Parathyroid adenoma (tissue), 2 donors: ENCODE data around the gene CCL13.

Experiments
- H2AFZ ChIP-seq: fragments of 300-600 bp; sonication (generic); one replicate; pipeline ENCODE4 v1.7.0; 2017; ENCODE audit warnings: antibody characterized with exemption, mild to moderate bottlenecking
- H3K27ac ChIP-seq: fragments of 300-600 bp; sonication (generic); one replicate; pipeline ENCODE4 v1.7.0; 2017
- H3K27me3 ChIP-seq: fragments of 300-600 bp; sonication (generic); one replicate; pipeline ENCODE4 v1.7.0; 2017; ENCODE audit warnings: low read length; ENCODE audit not compliant: control insufficient read depth, insufficient read depth
- H3K36me3 ChIP-seq: fragments of 300-600 bp; sonication (generic); one replicate; pipeline ENCODE4 v1.7.0; 2017; ENCODE audit warnings: low read length; ENCODE audit not compliant: control insufficient read depth, insufficient read depth
- H3K4me1 ChIP-seq: fragments of 300-600 bp; sonication (generic); one replicate; pipeline ENCODE4 v1.7.0; 2017; ENCODE audit warnings: control low read depth
- H3K4me2 ChIP-seq: fragments of 300-600 bp; sonication (generic); one replicate; pipeline ENCODE4 v1.7.0; 2017; ENCODE audit warnings: low read length
- H3K4me3 ChIP-seq: fragments of 300-600 bp; sonication (generic); one replicate; pipeline ENCODE4 v1.7.0; 2017; ENCODE audit warnings: low read depth, low read length
- H3K79me2 ChIP-seq: fragments of 300-600 bp; sonication (generic); one replicate; pipeline ENCODE4 v1.7.0; 2017; ENCODE audit warnings: control low read depth
- H3K9ac ChIP-seq: fragments of 300-600 bp; sonication (generic); one replicate; pipeline ENCODE4 v1.7.0; 2017; ENCODE audit warnings: mild to moderate bottlenecking
- H3K9me3 ChIP-seq: fragments of 300-600 bp; sonication (generic); one replicate; pipeline ENCODE4 v1.7.0; 2017; ENCODE audit warnings: low read length; ENCODE audit not compliant: control insufficient read depth
- TF ChIP-seq, protein P1 (sequence below): fragments of 300-600 bp; sonication (generic); IDR thresholded peaks from one replicate; pipeline ENCODE4 v1.7.0; 2017; ENCODE audit warnings: antibody characterized with exemption, mild to moderate bottlenecking
- donor health status: primary hyperparathyroidism.

CCL13 gene

GRCh38 chr17:34356194-34356593 lies at the start of gene CCL13:
Gene CCL13 (plus strand): TSS chr17:34356480. CDS start chr17:34356527, 47 bp downstream.
- H3K79me2 ChIP-seq: no peaks in the 10 kb centered on the region
- no peaks in the 10 kb centered on the region for H3K4me1 ChIP-seq
- H3K9me3 ChIP-seq: no peaks in the 10 kb centered on the region
- TF ChIP-seq, protein P1, sequence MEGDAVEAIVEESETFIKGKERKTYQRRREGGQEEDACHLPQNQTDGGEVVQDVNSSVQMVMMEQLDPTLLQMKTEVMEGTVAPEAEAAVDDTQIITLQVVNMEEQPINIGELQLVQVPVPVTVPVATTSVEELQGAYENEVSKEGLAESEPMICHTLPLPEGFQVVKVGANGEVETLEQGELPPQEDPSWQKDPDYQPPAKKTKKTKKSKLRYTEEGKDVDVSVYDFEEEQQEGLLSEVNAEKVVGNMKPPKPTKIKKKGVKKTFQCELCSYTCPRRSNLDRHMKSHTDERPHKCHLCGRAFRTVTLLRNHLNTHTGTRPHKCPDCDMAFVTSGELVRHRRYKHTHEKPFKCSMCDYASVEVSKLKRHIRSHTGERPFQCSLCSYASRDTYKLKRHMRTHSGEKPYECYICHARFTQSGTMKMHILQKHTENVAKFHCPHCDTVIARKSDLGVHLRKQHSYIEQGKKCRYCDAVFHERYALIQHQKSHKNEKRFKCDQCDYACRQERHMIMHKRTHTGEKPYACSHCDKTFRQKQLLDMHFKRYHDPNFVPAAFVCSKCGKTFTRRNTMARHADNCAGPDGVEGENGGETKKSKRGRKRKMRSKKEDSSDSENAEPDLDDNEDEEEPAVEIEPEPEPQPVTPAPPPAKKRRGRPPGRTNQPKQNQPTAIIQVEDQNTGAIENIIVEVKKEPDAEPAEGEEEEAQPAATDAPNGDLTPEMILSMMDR: no peak
- no peak within 1 kb of the TSS for H3K4me2 ChIP-seq
- H2AFZ ChIP-seq: no peak within 1 kb of the TSS
- no peak within 1 kb of the TSS for H3K27ac ChIP-seq
- H3K9ac ChIP-seq: no peak within 1 kb of the TSS
- H3K4me3 ChIP-seq: no peak within 1 kb of the TSS
- no peaks in the 10 kb centered on the region for H3K36me3 ChIP-seq
- H3K27me3 ChIP-seq: no peaks in the 10 kb centered on the region

- H3K79me2 ChIP-seq: no peaks in the 10 kb centered on the region
- TF ChIP-seq, protein P1: no peak
- H3K4me3 ChIP-seq: no peak overlapping the region
- no peaks in the 10 kb centered on the region for H3K4me1 ChIP-seq
- H2AFZ ChIP-seq: no peak overlapping the region
- H3K27me3 ChIP-seq: no peaks in the 10 kb centered on the region
- H3K9ac ChIP-seq: no peak overlapping the region
- no peaks in the 10 kb centered on the region for H3K36me3 ChIP-seq
- H3K27ac ChIP-seq: no peak overlapping the region
- no peaks in the 10 kb centered on the region for H3K9me3 ChIP-seq
- no peak overlapping the region for H3K4me2 ChIP-seq
Observed at GRCh38 chr17:34307110-34307509, 49.2 kb upstream of the CCL13 start.

DNA sequence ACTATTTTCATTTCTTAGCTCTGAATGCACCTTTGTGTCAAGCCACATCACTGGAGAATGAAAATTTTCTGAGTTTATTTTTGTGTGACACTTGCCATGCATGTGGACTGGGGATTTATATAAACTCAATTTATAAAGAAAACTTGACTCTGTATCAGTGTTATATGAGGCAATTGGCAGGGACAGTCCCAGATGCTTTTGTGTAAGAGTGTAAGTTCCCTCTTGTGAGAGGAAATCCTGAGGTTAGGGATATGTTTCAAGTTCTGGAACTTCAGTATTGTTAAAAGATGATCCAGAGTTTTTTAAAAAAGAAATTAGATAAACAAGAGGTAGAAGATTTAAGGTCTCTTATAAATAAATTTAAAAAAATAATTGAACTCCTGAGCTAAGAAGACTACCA lies 47.9 kb upstream of the CCL13 start:
- H3K27ac ChIP-seq: no peak overlapping the region
- no peaks in the 10 kb centered on the region for H3K36me3 ChIP-seq
- no peaks in the 10 kb centered on the region for H3K27me3 ChIP-seq
- no peak overlapping the region for H2AFZ ChIP-seq
- no peak overlapping the region for H3K9ac ChIP-seq
- TF ChIP-seq, protein P1: no peak
- H3K4me3 ChIP-seq: no peak overlapping the region
- no peaks in the 10 kb centered on the region for H3K79me2 ChIP-seq
- no peaks in the 10 kb centered on the region for H3K9me3 ChIP-seq
- no peak overlapping the region for H3K4me2 ChIP-seq
- no peaks in the 10 kb centered on the region for H3K4me1 ChIP-seq

- no peak overlapping the region for H3K27ac ChIP-seq
- H3K27me3 ChIP-seq: no peaks in the 10 kb centered on the region
- H3K4me1 ChIP-seq: no peaks in the 10 kb centered on the region
- no peak overlapping the region for H2AFZ ChIP-seq
- TF ChIP-seq, protein P1: no peak
- no peak overlapping the region for H3K9ac ChIP-seq
- no peaks in the 10 kb centered on the region for H3K36me3 ChIP-seq
- no peaks in the 10 kb centered on the region for H3K9me3 ChIP-seq
- no peaks in the 10 kb centered on the region for H3K79me2 ChIP-seq
- no peak overlapping the region for H3K4me3 ChIP-seq
- no peak overlapping the region for H3K4me2 ChIP-seq
Observed at GRCh38 chr17:34311291-34311690, 45.0 kb upstream of the CCL13 start.

DNA sequence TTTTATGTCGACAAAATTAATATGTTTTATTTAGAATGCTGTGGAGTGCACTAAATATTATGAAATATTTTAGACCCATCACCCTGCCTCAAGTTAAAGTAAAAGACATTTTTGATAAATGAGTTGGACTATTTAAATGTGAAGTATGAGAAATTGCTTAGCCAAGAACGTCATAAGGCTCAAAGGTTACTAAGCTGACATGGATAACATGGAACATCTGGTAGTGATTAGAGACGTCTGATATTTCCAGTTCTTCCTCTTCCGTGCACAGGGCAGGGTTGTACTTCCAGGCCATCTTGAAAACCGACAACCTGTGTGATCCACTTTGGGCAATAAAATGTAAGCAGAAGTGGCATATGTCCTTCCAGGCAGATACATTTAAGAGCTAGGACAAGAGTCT lies 44.2 kb upstream of the CCL13 start:
- Histone ChIP-seq H3K4me3 (no peak overlapping the region), H3K79me2 (no peaks in the 10 kb centered on the region), H3K4me2 (no peak overlapping the region), H3K4me1 (no peaks in the 10 kb centered on the region), H3K27me3 (no peaks in the 10 kb centered on the region), H2AFZ (no peak overlapping the region), H3K36me3 (no peaks in the 10 kb centered on the region), H3K9ac (no peak overlapping the region), H3K27ac (peak overlapping the region; percentile 20), H3K9me3 (no peaks in the 10 kb centered on the region)
- TF ChIP-seq, protein P1: no peak
